ENCODE data around the gene NKX1-2. TPM values are rescaled to one million over a fixed set of nuclear protein-coding genes. Genes with fewer than 3 reads are reported as not detected.

The NKX1-2 gene
- total and polyA plus RNA-seq, 2 donors from 2014 or later: not detected

- TF ChIP-seq CTCF (IDR thresholded peaks at IDR 0.05; ENCODE audit: borderline replicate concordance, extremely low read depth, insufficient read depth): no peak
- H3K27ac ChIP-seq (ENCODE audit: low read depth in 2 of 2, low read length in 2 of 2): no peak overlapping the region
- no peak for DNase-seq
- FAIRE-seq: no peak
- no peak overlapping the region for H3K4me3 ChIP-seq (ENCODE audit: low read length in 3 of 3)
- peaks cover 0 to 8% (median 0%) of the 10 kb centered on the region in 3 donors for H3K36me3 ChIP-seq (ENCODE audit: control insufficient read depth in 2 of 3, insufficient read depth in 3 of 3, low read length in 3 of 3)
- H3K27me3 ChIP-seq (ENCODE audit: control insufficient read depth, insufficient read depth, low read length): no peaks in the 10 kb centered on the region
- intact Hi-C loops (cut with DNase I): no loop called here
- no peaks in the 10 kb centered on the region for H3K9me3 ChIP-seq (ENCODE audit: control insufficient read depth in 2 of 3, insufficient read depth in 1 of 3, low read length in 3 of 3)
- H3K4me1 ChIP-seq (ENCODE audit: control insufficient read depth in 2 of 3, insufficient read depth in 2 of 3, low read depth in 1 of 3, low read length in 3 of 3): peaks cover 0 to 13% (median 4%) of the 10 kb centered on the region in 3 donors
- H3K9ac ChIP-seq (ENCODE audit: low read length in 3 of 3): no peak overlapping the region
Observed at GRCh38 chr10:124414076-124414475, 35.8 kb downstream of the NKX1-2 start.

GRCh38 chr10:124409696-124410095 lies 40.1 kb downstream of the NKX1-2 start:
- no peak overlapping the region for H3K9ac ChIP-seq (ENCODE audit: low read length in 3 of 3)
- H3K9me3 ChIP-seq (ENCODE audit: control insufficient read depth in 2 of 3, insufficient read depth in 1 of 3, low read length in 3 of 3): no peaks in the 10 kb centered on the region
- no peak for FAIRE-seq
- peaks cover 0 to 21% (median 4%) of the 10 kb centered on the region in 3 donors for H3K36me3 ChIP-seq (ENCODE audit: control insufficient read depth in 2 of 3, insufficient read depth in 3 of 3, low read length in 3 of 3)
- peaks cover 0 to 8% (median 4%) of the 10 kb centered on the region in 3 donors for H3K4me1 ChIP-seq (ENCODE audit: control insufficient read depth in 2 of 3, insufficient read depth in 2 of 3, low read depth in 1 of 3, low read length in 3 of 3)
- H3K27me3 ChIP-seq (ENCODE audit: control insufficient read depth, insufficient read depth, low read length): no peaks in the 10 kb centered on the region
- no peak overlapping the region for H3K4me3 ChIP-seq (ENCODE audit: low read length in 3 of 3)
- no peak for TF ChIP-seq CTCF (IDR thresholded peaks at IDR 0.05; ENCODE audit: borderline replicate concordance, extremely low read depth, insufficient read depth)
- no peak for DNase-seq
- no peak overlapping the region for H3K27ac ChIP-seq (ENCODE audit: low read depth in 2 of 2, low read length in 2 of 2)
- intact Hi-C loops (cut with DNase I): no loop called here

- intact Hi-C loops (cut with DNase I): no loop called here
- no peak overlapping the region for H3K9ac ChIP-seq (ENCODE audit: low read length in 3 of 3)
- no peaks in the 10 kb centered on the region for H3K9me3 ChIP-seq (ENCODE audit: control insufficient read depth in 2 of 3, insufficient read depth in 1 of 3, low read length in 3 of 3)
- DNase-seq (no peak), FAIRE-seq (no peak)
- H3K27me3 ChIP-seq (ENCODE audit: control insufficient read depth, insufficient read depth, low read length): no peaks in the 10 kb centered on the region
- TF ChIP-seq CTCF (IDR thresholded peaks at IDR 0.05; ENCODE audit: borderline replicate concordance, extremely low read depth, insufficient read depth): no peak
- H3K36me3 ChIP-seq (ENCODE audit: control insufficient read depth in 2 of 3, insufficient read depth in 3 of 3, low read length in 3 of 3): peaks cover 0 to 25% (median 5%) of the 10 kb centered on the region in 3 donors
- H3K27ac ChIP-seq (ENCODE audit: low read depth in 2 of 2, low read length in 2 of 2): no peak overlapping the region
- no peaks in the 10 kb centered on the region for H3K4me1 ChIP-seq (ENCODE audit: control insufficient read depth in 2 of 3, insufficient read depth in 2 of 3, low read depth in 1 of 3, low read length in 3 of 3)
- H3K4me3 ChIP-seq (ENCODE audit: low read length in 3 of 3): no peak overlapping the region
Observed at GRCh38 chr10:124408357-124408756, 41.5 kb downstream of the NKX1-2 start.

- Histone ChIP-seq H3K36me3 (ENCODE audit: control insufficient read depth in 2 of 3, insufficient read depth in 3 of 3, low read length in 3 of 3) (peaks cover 0 to 30% (median 8%) of the 10 kb centered on the region in 3 donors), H3K9me3 (ENCODE audit: control insufficient read depth in 2 of 3, insufficient read depth in 1 of 3, low read length in 3 of 3) (no peaks in the 10 kb centered on the region), H3K27ac (ENCODE audit: low read depth in 2 of 2, low read length in 2 of 2) (no peak overlapping the region), H3K4me3 (ENCODE audit: low read length in 3 of 3) (no peak overlapping the region), H3K4me1 (ENCODE audit: control insufficient read depth in 2 of 3, insufficient read depth in 2 of 3, low read depth in 1 of 3, low read length in 3 of 3) (no peaks in the 10 kb centered on the region), H3K9ac (ENCODE audit: low read length in 3 of 3) (no peak overlapping the region), H3K27me3 (ENCODE audit: control insufficient read depth, insufficient read depth, low read length) (no peaks in the 10 kb centered on the region)
- intact Hi-C loops (cut with DNase I): no loop called here
- no peak for DNase-seq
- TF ChIP-seq CTCF (IDR thresholded peaks at IDR 0.05; ENCODE audit: borderline replicate concordance, extremely low read depth, insufficient read depth): no peak
- no peak for FAIRE-seq
Observed at GRCh38 chr10:124407456-124407855, 42.4 kb downstream of the NKX1-2 start.
